ENCODE measurements around the gene DNA2. TPM values are rescaled to one million over a fixed set of nuclear protein-coding genes. Genes with fewer than 3 reads are reported as not detected.
A peak's percentile ranks its signal among the peaks of the same experiment; 100 is the strongest.

DNA2 gene
- total and polyA plus RNA-seq, 2 of the 13 experiments (the other 11 are each of a cell fraction or from before 2014, with no cell fraction given) = 4.8 to 27.3 TPM

GRCh38 chr10:68471586-68472408, at the start of gene DNA2 (continued):
- TF ChIP-seq E2F1 (CRISPR knock-in tag; IDR thresholded peaks at IDR 0.05) = peak; percentile 93
- peak; percentile 47; the same call in 1 of the 2 replicates for TF ChIP-seq RFXANK (CRISPR knock-in tag; IDR thresholded peaks at IDR 0.05)
- no peak for TF ChIP-seq PRDM10 (CRISPR knock-in tag; IDR thresholded peaks at IDR 0.05; ENCODE audit: low read depth)
- TF ChIP-seq HNRNPH1 (optimal IDR thresholded peaks at IDR 0.05; ENCODE audit: low read depth, low read length) = no peak
- TF ChIP-seq ZNF652 (CRISPR knock-in tag; IDR thresholded peaks at IDR 0.05; ENCODE audit: borderline replicate concordance, low read depth) = no peak
- TF ChIP-seq SSRP1 (CRISPR knock-in tag; IDR thresholded peaks at IDR 0.05) = no peak
- no peak for TF ChIP-seq NONO (IDR thresholded peaks at IDR 0.05)
- peak; percentile 49; the same call in 1 of the 2 replicates for TF ChIP-seq NONO (CRISPR knock-in tag; conservative IDR thresholded peaks at IDR 0.05)
- TF ChIP-seq ZNF121 (CRISPR knock-in tag; IDR thresholded peaks at IDR 0.05) = 0 out of 2 replicates have a peak, but pooled peaks have one; percentile 13
- no peak for TF ChIP-seq PRPF4 (IDR thresholded peaks at IDR 0.05; ENCODE audit: low read depth, low read length, poor library complexity, severe bottlenecking)
- peak; percentile 77; the same call in 1 of the 2 replicates for TF ChIP-seq ZFP41 (CRISPR knock-in tag; IDR thresholded peaks at IDR 0.05; ENCODE audit: borderline replicate concordance)
- TF ChIP-seq RBM39 (IDR thresholded peaks at IDR 0.05; ENCODE audit: low read depth, low read length, poor library complexity, severe bottlenecking) = no peak
- no peak for TF ChIP-seq DNMT1 (CRISPR knock-in tag; IDR thresholded peaks at IDR 0.05)
- TF ChIP-seq ZNF768 (CRISPR knock-in tag; IDR thresholded peaks at IDR 0.05) = peak; percentile 67
- TF ChIP-seq ZNF275 (CRISPR knock-in tag; IDR thresholded peaks at IDR 0.05; ENCODE audit: borderline replicate concordance) = no peak
- no peak; the same call in 1 of the 2 replicates for TF ChIP-seq PBX3 (CRISPR knock-in tag; IDR thresholded peaks at IDR 0.05; ENCODE audit: borderline replicate concordance)
- TF ChIP-seq ZBTB37 (CRISPR knock-in tag; IDR thresholded peaks at IDR 0.05) = no peak
- peak; percentile 77; the same call in 1 of the 2 replicates for TF ChIP-seq ZNF431 (CRISPR knock-in tag; IDR thresholded peaks at IDR 0.05; ENCODE audit: borderline replicate concordance, low read depth)
- no peak for TF ChIP-seq NCOR1 (IDR thresholded peaks at IDR 0.05; ENCODE audit: borderline replicate concordance, low read length)
- no peak for TF ChIP-seq DDIT3 (CRISPR knock-in tag; IDR thresholded peaks at IDR 0.05)

Measured in HepG2 (cell line).